DND-41 (cell line): ENCODE results near the gene FBXO3.

Experiments used
- CTCF ChIP-seq: IDR thresholded peaks from 2 replicates; pipeline ENCODE4 v1.5.1; 2012; ENCODE audit warnings: borderline replicate concordance, low read length, moderate library complexity, mild to moderate bottlenecking; ENCODE audit not compliant: poor library complexity, severe bottlenecking; ENCODE audit errors: extremely low read depth
- EZH2 ChIP-seq: IDR thresholded peaks from 3 replicates; pipeline ENCODE4 v1.6.1; 2012; ENCODE audit warnings: borderline replicate concordance, low read depth, mild to moderate bottlenecking, moderate library complexity, low read length, inconsistent platforms; ENCODE audit not compliant: severe bottlenecking

- no peak for TF ChIP-seq EZH2
- TF ChIP-seq CTCF = no peak
Observed at GRCh38 chr11:33743291-33743690, 31.0 kb downstream of the FBXO3 start.
